Calu3 (cell line): Measurements from ENCODE around the gene ESR2. TPM values are rescaled to one million over a fixed set of nuclear protein-coding genes. Genes with fewer than 3 reads are reported as not detected.
"Not testable (repeated sequence)": the region's sequence is repeated elsewhere in the genome, so short reads cannot be mapped to it uniquely, and the experiment has no call there.

Experiments used
- BruUV-seq: library from RNA; stranded (reverse); fragments of 400-500 nt; replicated peaks from 2 replicates; lab custom pipeline; 2021; lab: Mats Ljungman, UMichigan
- CTCF ChIA-PET: fragments of 300-600 bp; sonication (Branson Sonifier 250); formaldehyde crosslinking; loops from one replicate; lab custom pipeline; 2022; ENCODE audit warnings: antibody characterized with exemption; lab: Charles Lee
- DNase-seq: peaks from one replicate; pipeline ENCODE4 v3.0.0; 2022
- H3K27ac Mint-ChIP-seq: one replicate; pipeline ENCODE4 v1.8.0; 2022; ENCODE audit warnings: mixed read lengths; ENCODE audit not compliant: unreplicated experiment
- H3K27me3 Mint-ChIP-seq: one replicate; pipeline ENCODE4 v1.8.0; 2022; ENCODE audit warnings: mixed read lengths; ENCODE audit not compliant: unreplicated experiment
- H3K36me3 Mint-ChIP-seq: one replicate; pipeline ENCODE4 v1.8.0; 2022; ENCODE audit warnings: mild to moderate bottlenecking, moderate library complexity, mixed read lengths; ENCODE audit not compliant: insufficient read depth, unreplicated experiment
- H3K4me1 Mint-ChIP-seq: one replicate; pipeline ENCODE4 v1.8.0; 2022; ENCODE audit warnings: mild to moderate bottlenecking, low read depth, mixed read lengths; ENCODE audit not compliant: unreplicated experiment
- H3K4me3 Mint-ChIP-seq: one replicate; pipeline ENCODE4 v1.8.0; 2022; ENCODE audit warnings: mild to moderate bottlenecking, low read depth, moderate library complexity, mixed read lengths; ENCODE audit not compliant: unreplicated experiment
- H3K9me3 Mint-ChIP-seq: one replicate; pipeline ENCODE4 v1.8.0; 2022; ENCODE audit warnings: low read depth, mixed read lengths; ENCODE audit not compliant: unreplicated experiment
- CTCF ChIP-seq: fragments of 200-600 bp; IDR thresholded peaks from one replicate; pipeline ENCODE4 v1.8.0; 2022; ENCODE audit warnings: antibody characterized with exemption; ENCODE audit not compliant: unreplicated experiment
- intact Hi-C: fragments of 100-400 bp; cut with micrococcal nuclease; formaldehyde crosslinking; loops from one replicate; pipeline ENCODE4 v1.10.0; 2022; ENCODE audit not compliant: unreplicated experiment
- total RNA-seq: library from RNA; stranded (reverse); gene quantifications from 2 replicates; pipeline ENCODE4 v1.2.3, GENCODE V29; 2022

Gene ESR2
- total RNA-seq, 1 experiment from 2014 or later = not detected

DNA sequence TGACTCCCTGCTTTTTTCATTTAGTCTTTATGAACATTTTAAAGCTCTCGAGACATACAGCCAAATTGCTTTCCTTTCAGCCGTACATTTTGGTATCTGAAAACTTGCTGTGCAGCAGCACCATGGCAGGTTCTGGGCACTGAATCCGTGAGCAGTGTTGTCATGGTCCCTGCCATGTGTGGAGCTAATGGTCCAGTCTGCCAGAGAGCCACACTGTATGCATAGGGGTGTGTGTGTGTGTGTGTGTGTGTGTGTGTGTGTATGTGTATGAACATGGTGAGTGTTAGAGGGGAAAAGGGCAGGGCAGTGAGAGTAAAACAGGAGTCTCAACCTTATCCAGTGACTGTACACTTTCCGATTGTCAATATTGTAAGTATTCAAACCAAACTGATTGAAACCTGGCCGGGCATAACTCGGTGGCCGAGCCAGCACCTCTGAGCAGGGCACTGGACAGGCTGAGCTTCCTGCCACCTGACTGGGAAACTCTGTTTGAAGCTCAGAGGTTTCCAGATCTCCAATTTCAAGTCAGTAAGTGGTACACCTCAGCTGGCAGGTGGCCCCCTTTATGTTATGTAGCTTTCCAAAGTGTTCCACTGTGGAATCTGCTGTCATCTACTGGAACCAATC, 110.0 kb downstream of the ESR2 start:
- BruUV-seq = no TSS peak
- no peak for DNase-seq
- peaks cover 23% of the 10 kb centered on the region for H3K36me3 Mint-ChIP-seq
- CTCF ChIA-PET = no interaction called here
- no peaks in the 10 kb centered on the region for H3K27me3 Mint-ChIP-seq
- no peaks in the 10 kb centered on the region for H3K4me1 Mint-ChIP-seq
- no peak overlapping the region for H3K4me3 Mint-ChIP-seq
- intact Hi-C loops = no loop called here
- H3K9me3 Mint-ChIP-seq = no peaks in the 10 kb centered on the region
- TF ChIP-seq CTCF = no peak
- H3K27ac Mint-ChIP-seq = no peak overlapping the region

GRCh38 chr14:64182908-64183307, 111.3 kb downstream of the ESR2 start:
- CTCF ChIA-PET, H3K27me3 Mint-ChIP-seq, BruUV-seq, H3K9me3 Mint-ChIP-seq, H3K27ac Mint-ChIP-seq, DNase-seq, H3K4me1 Mint-ChIP-seq, H3K4me3 Mint-ChIP-seq, intact Hi-C loops: not testable (repeated sequence)
- peaks cover 19% of the 10 kb centered on the region for H3K36me3 Mint-ChIP-seq

DNA sequence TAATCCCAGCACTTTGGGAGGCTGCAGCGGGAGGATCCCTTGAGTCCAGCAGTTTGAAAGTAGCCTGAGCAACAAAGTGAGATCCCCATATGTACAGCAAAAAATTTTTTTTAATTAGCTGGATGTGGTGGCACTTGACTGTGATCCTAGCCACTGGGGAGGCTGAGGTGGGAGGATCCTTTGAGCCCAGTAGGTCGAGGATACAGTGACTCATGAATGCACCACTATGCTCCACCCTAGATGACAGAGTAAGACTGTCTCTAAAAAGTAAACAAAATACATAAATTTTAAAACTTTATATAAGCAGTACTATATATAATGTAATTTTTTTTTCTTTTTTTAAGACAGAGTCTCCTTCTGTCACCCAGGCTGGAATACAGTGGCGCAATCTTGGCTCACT, 115.4 kb downstream of the ESR2 start:
- DNase-seq = no peak
- CTCF ChIA-PET = no interaction called here
- TF ChIP-seq CTCF = no peak
- Mint-ChIP-seq H3K4me3 (no peak overlapping the region), H3K4me1 (no peaks in the 10 kb centered on the region), H3K27ac (no peak overlapping the region), H3K36me3 (peaks cover 28% of the 10 kb centered on the region), H3K27me3 (no peaks in the 10 kb centered on the region), H3K9me3 (no peaks in the 10 kb centered on the region)
- intact Hi-C loops = no loop called here
- BruUV-seq = no TSS peak

GRCh38 chr14:64176330-64176729, 117.8 kb downstream of the ESR2 start:
- DNase-seq = no peak
- intact Hi-C loops = no loop called here
- Mint-ChIP-seq H3K36me3 (peaks cover 42% of the 10 kb centered on the region), H3K27me3 (no peaks in the 10 kb centered on the region), H3K4me3 (no peak overlapping the region), H3K27ac (no peak overlapping the region), H3K4me1 (no peaks in the 10 kb centered on the region), H3K9me3 (no peaks in the 10 kb centered on the region)
- BruUV-seq = no TSS peak
- CTCF ChIA-PET = no interaction called here
- no peak for TF ChIP-seq CTCF
